ENCODE data around the gene TMEM119. TPM values are rescaled to one million over a fixed set of nuclear protein-coding genes. Genes with fewer than 3 reads are reported as not detected.

The TMEM119 gene, protein sequence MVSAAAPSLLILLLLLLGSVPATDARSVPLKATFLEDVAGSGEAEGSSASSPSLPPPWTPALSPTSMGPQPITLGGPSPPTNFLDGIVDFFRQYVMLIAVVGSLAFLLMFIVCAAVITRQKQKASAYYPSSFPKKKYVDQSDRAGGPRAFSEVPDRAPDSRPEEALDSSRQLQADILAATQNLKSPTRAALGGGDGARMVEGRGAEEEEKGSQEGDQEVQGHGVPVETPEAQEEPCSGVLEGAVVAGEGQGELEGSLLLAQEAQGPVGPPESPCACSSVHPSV
- total RNA-seq (2022) (not detected in 2 replicates), Bru-seq, nascent RNA (percentile 15 among the genes with signal in this experiment), BruChase-seq, experiment 1, labeled RNA remaining after a 2-hour chase (percentile 16 among the genes with signal in this experiment), BruChase-seq, experiment 2, labeled RNA remaining after a 6-hour chase (percentile 14 among the genes with signal in this experiment)
- long read RNA-seq: 0 reads

DNA sequence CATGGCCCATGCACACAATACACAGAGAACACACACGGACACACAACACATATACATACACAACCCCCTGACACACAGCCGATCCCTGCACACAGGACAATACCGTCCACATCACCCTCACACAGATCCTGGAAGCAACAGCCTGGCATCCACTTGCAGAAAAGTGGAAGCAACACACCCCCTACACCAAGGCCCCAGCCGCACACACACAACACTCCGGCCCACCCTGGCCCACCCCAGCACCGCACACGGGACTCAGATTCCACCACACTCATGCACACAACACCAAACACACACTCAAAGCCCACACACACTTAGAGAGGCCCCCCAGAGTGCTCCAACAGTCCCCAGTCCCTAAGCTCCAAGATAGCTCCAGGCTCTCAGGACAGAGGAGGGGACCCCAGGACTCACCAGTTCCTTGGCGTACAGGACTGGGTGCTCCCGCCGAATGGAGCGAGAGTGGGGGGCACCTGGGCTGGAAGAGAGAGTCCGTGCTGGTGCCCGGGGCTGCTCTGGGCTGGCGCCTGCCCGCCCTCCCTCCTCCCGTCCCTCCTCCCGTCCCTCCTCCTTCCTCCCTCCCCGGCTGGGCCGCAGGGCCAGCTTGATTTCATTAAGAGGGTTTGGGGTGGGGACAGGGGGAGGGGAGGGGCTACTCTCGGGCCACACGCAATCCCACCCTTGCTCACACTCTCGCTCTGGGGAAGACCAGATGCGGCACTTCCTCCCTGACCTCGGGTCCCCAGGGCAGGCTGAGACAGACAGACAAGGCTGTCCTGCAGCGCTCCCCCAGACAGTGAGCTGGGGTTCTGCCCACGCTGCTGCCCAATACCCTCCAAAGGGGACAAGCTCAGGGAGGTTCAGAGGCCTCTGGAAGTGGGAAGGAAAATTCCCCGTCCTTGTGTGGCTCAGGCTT, at the start of gene TMEM119:
TSS of gene TMEM119 (minus strand) at position 526 of the 913 bp plus-strand sequence. CDS start 5,701 bp downstream, outside the sequence.
- Mint-ChIP-seq H3K4me1 (ENCODE audit: low read depth, unreplicated experiment) (no peaks in the 10 kb centered on the region), H3K27me3 (ENCODE audit: insufficient read depth, unreplicated experiment) (no peaks in the 10 kb centered on the region), H3K4me3 (ENCODE audit: unreplicated experiment) (no peak within 1 kb of the TSS), H3K9me3 (ENCODE audit: unreplicated experiment) (no peaks in the 10 kb centered on the region), H3K27ac (ENCODE audit: unreplicated experiment) (no peak within 1 kb of the TSS), H3K36me3 (ENCODE audit: insufficient read depth, unreplicated experiment) (no peaks in the 10 kb centered on the region)
- no TSS peak for BruUV-seq (replicated peaks)
- no peaks in the 10 kb centered on the region for H3K36me3 ChIP-seq (ENCODE audit: control insufficient read depth, insufficient read depth, low read length)
- H3K4me1 ChIP-seq: no peaks in the 10 kb centered on the region
- intact Hi-C loops (cut with micrococcal nuclease; ENCODE audit: unreplicated experiment): no loop called here
- DNase-seq: no peak
- ChIA-PET POLR2A (no interaction called here), CTCF (no interaction called here)
- no peaks in the 10 kb centered on the region for H3K27me3 ChIP-seq (replicated peaks; ENCODE audit: control insufficient read depth, insufficient read depth, low read length)
- no peak within 1 kb of the TSS for H3K4me3 ChIP-seq (ENCODE audit: low read depth, low read length)
- H3K9me3 ChIP-seq: no peaks in the 10 kb centered on the region
- TF ChIP-seq, protein P1, sequence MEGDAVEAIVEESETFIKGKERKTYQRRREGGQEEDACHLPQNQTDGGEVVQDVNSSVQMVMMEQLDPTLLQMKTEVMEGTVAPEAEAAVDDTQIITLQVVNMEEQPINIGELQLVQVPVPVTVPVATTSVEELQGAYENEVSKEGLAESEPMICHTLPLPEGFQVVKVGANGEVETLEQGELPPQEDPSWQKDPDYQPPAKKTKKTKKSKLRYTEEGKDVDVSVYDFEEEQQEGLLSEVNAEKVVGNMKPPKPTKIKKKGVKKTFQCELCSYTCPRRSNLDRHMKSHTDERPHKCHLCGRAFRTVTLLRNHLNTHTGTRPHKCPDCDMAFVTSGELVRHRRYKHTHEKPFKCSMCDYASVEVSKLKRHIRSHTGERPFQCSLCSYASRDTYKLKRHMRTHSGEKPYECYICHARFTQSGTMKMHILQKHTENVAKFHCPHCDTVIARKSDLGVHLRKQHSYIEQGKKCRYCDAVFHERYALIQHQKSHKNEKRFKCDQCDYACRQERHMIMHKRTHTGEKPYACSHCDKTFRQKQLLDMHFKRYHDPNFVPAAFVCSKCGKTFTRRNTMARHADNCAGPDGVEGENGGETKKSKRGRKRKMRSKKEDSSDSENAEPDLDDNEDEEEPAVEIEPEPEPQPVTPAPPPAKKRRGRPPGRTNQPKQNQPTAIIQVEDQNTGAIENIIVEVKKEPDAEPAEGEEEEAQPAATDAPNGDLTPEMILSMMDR (IDR thresholded peaks at IDR 0.05; ENCODE audit: insufficient read depth in 1 of 2, low read depth in 1 of 2, low read length in 1 of 2, severe bottlenecking in 1 of 2, unreplicated experiment in 1 of 2): no peak

DNA sequence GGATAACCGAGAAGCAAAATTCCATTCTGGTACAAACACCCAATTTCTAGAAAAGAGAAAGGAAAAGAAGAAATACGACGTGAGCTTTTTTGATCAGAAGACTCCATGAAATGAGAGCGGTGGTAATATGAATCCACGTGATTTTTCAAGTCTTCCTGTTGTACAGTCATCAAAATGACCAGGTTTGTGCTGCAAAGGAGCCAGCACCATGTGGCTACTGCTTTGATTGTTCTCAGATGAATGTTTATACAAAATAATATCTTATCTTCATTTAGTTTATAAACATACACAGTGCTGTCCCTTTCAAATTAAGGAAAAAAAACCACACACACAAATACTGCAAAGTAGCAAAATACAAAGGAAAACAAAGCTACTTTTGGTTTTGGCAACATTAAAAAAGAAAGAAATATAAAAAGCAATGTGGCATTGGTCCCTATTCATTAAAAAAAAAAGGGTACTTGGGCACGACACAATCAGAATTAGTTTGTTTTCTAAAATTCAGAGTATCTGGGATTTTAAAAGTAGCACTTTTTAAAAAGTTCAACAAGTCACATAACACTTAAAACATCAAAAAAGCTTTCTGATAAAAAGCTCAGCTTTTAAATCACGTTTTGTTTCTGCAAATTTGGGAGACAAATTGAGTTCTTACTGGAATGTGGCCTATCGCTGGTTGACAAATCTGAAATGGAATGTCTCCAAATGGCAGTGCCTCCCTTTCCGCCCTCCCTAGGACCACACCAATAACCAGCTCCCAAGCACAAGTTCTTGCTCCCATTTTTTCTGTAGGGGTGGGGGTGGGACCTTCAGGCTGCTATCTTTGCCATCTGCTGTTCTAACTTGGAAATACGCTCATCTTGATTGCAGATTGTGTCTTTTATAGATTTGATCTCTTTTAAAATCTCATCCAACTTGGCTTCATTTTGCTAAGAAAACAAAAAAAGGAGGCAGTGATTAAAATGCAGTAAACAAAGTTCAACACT, 49.0 kb upstream of the TMEM119 start:
- POLR2A ChIA-PET: no interaction called here
- TSS peak; percentile 28 for BruUV-seq (replicated peaks)
- Mint-ChIP-seq H3K4me3 (ENCODE audit: unreplicated experiment) (no peak overlapping the region), H3K27ac (ENCODE audit: unreplicated experiment) (no peak overlapping the region), H3K36me3 (ENCODE audit: insufficient read depth, unreplicated experiment) (peaks cover 83% of the 10 kb centered on the region), H3K9me3 (ENCODE audit: unreplicated experiment) (no peaks in the 10 kb centered on the region), H3K27me3 (ENCODE audit: insufficient read depth, unreplicated experiment) (no peaks in the 10 kb centered on the region), H3K4me1 (ENCODE audit: low read depth, unreplicated experiment) (peaks cover 6% of the 10 kb centered on the region)
- H3K9me3 ChIP-seq: no peaks in the 10 kb centered on the region
- DNase-seq: no peak
- CTCF ChIA-PET: interaction anchor here (1.4 kb wide), 1 partner anchor 74 kb away, joined by 3 read pairs; no protein-coding TSS in a partner anchor
- intact Hi-C loops (cut with micrococcal nuclease; ENCODE audit: unreplicated experiment): no loop called here
- TF ChIP-seq, protein P1 (IDR thresholded peaks at IDR 0.05; ENCODE audit: insufficient read depth in 1 of 2, low read depth in 1 of 2, low read length in 1 of 2, severe bottlenecking in 1 of 2, unreplicated experiment in 1 of 2): no peak
- H3K4me1 ChIP-seq: no peaks in the 10 kb centered on the region
- peaks cover 1% of the 10 kb centered on the region for H3K36me3 ChIP-seq (ENCODE audit: control insufficient read depth, insufficient read depth, low read length)
- no peak overlapping the region for H3K4me3 ChIP-seq (ENCODE audit: low read depth, low read length)
- H3K27me3 ChIP-seq (replicated peaks; ENCODE audit: control insufficient read depth, insufficient read depth, low read length): no peaks in the 10 kb centered on the region
